Suprapubic skin (tissue), 3 donors: ENCODE results near the gene ADAT1.

Source experiments
- EP300 ChIP-seq: sonication (generic); formaldehyde crosslinking; IDR thresholded peaks from one replicate; pipeline ENCODE4 v1.6.1; 2017; ENCODE audit warnings: antibody characterized with exemption
- POLR2A ChIP-seq, 2 donors: fragments of 450-650 bp; IDR thresholded peaks; one replicate each; pipeline ENCODE4 v1.6.1; 2017; ENCODE audit warnings: antibody characterized with exemption in 2 of 2, mild to moderate bottlenecking in 2 of 2, moderate library complexity in 2 of 2
- TF ChIP-seq, protein P1 (sequence below), 2 donors: fragments of 200-600 bp in 1 of 2; fragments of 450-650 bp in 1 of 2; sonication (generic) in 1 of 2; IDR thresholded peaks; one replicate each; pipeline ENCODE4 v1.5.1; 2016 to 2019; ENCODE audit warnings: antibody characterized with exemption in 2 of 2, mild to moderate bottlenecking in 1 of 2, moderate library complexity in 1 of 2

- no peak for TF ChIP-seq POLR2A (IDR thresholded peaks at IDR 0.05)
- TF ChIP-seq, protein P1, sequence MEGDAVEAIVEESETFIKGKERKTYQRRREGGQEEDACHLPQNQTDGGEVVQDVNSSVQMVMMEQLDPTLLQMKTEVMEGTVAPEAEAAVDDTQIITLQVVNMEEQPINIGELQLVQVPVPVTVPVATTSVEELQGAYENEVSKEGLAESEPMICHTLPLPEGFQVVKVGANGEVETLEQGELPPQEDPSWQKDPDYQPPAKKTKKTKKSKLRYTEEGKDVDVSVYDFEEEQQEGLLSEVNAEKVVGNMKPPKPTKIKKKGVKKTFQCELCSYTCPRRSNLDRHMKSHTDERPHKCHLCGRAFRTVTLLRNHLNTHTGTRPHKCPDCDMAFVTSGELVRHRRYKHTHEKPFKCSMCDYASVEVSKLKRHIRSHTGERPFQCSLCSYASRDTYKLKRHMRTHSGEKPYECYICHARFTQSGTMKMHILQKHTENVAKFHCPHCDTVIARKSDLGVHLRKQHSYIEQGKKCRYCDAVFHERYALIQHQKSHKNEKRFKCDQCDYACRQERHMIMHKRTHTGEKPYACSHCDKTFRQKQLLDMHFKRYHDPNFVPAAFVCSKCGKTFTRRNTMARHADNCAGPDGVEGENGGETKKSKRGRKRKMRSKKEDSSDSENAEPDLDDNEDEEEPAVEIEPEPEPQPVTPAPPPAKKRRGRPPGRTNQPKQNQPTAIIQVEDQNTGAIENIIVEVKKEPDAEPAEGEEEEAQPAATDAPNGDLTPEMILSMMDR (IDR thresholded peaks at IDR 0.05), result no peak
- no peak for TF ChIP-seq EP300
Observed at GRCh38 chr16:75573955-75574354, 49.1 kb downstream of the ADAT1 start.
